ENCODE results near the gene SCLY. TPM values are rescaled to one million over a fixed set of nuclear protein-coding genes. Genes with fewer than 3 reads are reported as not detected.

SCLY gene
- total RNA-seq, 1 donor from 2014 or later: 13.5 TPM

DNA sequence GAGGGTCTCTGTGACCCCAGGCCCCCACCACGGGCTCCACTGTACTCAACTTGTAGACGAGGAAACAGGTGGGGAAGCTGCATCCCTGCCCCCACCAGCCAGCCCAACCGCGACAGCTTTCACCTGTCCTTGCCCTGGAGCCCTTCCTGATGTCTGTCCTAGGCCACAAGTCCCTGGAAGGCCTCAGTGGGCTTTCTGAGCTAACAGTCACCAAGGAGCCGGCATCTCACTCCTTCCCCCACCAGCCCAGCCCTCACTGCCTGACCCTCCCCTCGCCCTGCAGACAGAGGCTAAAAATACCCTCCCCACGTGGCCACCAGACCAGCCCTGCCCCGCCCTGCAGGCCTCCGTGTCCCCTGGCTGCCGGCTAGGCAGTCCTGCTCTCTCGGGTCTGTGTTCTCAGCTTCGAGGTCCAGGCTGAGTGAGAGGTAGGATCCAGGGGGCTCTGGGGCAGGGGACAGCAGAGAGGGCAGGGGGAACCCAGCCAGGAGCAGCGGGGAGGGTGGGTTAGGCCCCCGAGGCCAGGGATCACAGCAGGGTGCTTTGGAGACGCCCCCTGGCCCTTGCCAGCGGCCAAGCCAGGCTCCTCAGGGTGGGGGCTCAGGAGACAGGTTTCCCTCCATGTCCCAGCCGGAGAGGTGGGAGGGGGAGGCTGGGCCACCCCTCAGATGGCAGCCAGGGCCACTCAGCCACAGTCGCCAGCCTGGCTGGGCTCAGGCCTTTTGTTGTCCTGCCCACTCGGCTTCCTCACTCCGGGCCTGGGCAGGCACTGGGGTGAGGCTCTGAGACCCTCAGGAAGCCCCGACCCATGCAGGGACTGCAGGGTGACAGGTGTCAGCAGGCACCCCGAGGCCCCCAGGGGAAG, 77.8 kb downstream of the SCLY start, which contains the start of gene KLHL30:
Gene KLHL30, plus strand, starts transcription at position 338 of the 865 bp plus-strand sequence. CDS start 2,087 bp downstream, outside the sequence.
- Histone ChIP-seq H3K4me3 (peak within 1 kb of the TSS; percentile 18 to 19), H3K27ac (no peak within 1 kb of the TSS), H3K27me3 (no peaks in the 10 kb centered on the region), H3K36me3 (no peaks in the 10 kb centered on the region), H3K9me3 (no peaks in the 10 kb centered on the region), H3K4me1 (peaks cover 38% of the 10 kb centered on the region)
- TF ChIP-seq POLR2A (IDR thresholded peaks at IDR 0.05): no peak
- TF ChIP-seq POLR2AphosphoS5 (IDR thresholded peaks at IDR 0.05; ENCODE audit: insufficient read depth in 1 of 2, low read depth in 1 of 2): no peak
- TF ChIP-seq, protein P1, sequence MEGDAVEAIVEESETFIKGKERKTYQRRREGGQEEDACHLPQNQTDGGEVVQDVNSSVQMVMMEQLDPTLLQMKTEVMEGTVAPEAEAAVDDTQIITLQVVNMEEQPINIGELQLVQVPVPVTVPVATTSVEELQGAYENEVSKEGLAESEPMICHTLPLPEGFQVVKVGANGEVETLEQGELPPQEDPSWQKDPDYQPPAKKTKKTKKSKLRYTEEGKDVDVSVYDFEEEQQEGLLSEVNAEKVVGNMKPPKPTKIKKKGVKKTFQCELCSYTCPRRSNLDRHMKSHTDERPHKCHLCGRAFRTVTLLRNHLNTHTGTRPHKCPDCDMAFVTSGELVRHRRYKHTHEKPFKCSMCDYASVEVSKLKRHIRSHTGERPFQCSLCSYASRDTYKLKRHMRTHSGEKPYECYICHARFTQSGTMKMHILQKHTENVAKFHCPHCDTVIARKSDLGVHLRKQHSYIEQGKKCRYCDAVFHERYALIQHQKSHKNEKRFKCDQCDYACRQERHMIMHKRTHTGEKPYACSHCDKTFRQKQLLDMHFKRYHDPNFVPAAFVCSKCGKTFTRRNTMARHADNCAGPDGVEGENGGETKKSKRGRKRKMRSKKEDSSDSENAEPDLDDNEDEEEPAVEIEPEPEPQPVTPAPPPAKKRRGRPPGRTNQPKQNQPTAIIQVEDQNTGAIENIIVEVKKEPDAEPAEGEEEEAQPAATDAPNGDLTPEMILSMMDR (IDR thresholded peaks at IDR 0.05): no peak
- intact Hi-C loops (cut with DNase I): no loop called here
- no peak for DNase-seq (ENCODE audit: extremely low spot score in 2 of 2)

DNA sequence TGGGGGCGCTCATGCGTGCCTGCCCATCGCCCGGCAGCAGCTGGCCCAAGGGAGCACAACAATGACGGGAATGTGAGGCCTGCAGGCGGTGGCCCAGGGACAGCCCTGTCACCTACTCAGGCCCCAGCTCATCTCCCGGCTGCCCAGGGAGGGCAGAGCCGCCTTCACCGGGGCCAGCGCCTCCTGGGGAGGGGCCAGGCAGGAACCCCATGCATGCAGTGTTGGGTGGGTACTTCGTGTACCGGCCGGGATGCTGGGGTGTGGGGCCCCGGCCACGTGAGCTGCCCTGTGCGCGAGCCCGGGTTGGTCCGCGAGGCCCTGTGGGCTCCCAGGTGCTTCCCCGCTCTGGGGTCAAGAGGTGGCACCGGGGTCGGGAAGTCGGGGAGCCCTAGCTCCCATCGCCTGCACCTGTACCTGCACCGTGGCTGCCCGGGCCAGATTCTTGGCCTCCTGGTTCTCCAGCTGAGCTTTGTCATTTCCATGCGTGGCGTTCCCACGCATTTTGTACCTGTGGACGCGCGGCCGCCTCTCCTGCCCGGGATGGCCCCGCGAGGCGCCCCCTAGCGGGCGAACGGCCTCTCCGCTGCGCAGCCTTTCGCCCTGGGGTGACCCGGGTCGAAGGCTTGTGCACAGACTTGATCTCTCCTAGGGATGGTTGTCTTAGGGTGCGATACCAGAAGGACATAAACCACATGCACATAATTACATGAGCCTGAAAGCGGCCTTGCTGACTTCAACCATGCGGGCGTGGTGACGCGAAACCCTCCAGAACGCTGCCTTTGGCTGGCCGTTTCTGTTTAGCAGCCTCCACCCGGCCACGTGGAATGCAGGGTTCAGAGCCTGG, 78.6 kb downstream of the SCLY start:
- Histone ChIP-seq H3K36me3 (no peaks in the 10 kb centered on the region), H3K4me1 (peaks cover 42% of the 10 kb centered on the region), H3K27me3 (no peaks in the 10 kb centered on the region), H3K27ac (no peak overlapping the region), H3K9me3 (no peaks in the 10 kb centered on the region), H3K4me3 (peak overlapping the region; percentile 18 to 19)
- no peak for TF ChIP-seq POLR2AphosphoS5 (IDR thresholded peaks at IDR 0.05; ENCODE audit: insufficient read depth in 1 of 2, low read depth in 1 of 2)
- TF ChIP-seq, protein P1 (IDR thresholded peaks at IDR 0.05): no peak
- TF ChIP-seq POLR2A (IDR thresholded peaks at IDR 0.05): no peak
- DNase-seq (ENCODE audit: extremely low spot score in 2 of 2): no peak
- intact Hi-C loops (cut with DNase I): no loop called here

DNA sequence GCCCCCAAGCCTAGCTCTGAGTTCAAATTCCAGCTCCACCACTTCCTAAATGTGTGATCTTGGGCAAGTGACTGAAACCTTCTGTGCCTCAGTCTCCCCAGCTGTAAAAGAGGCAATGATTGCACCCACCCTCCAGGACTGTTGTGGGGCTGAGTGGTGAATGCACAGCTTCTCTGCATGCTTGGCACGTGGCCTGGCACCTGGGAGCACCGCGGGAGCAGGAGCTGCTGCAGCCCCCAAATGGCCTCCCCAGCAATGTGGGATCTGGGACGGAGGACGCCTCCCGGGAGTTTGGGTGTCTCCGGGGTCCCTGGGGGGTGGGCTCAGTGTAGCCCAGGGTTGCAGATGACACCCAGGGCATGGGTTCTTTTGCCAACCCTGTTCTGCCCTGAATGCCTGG, 79.2 kb downstream of the SCLY start:
- no peak for DNase-seq (ENCODE audit: extremely low spot score in 2 of 2)
- H3K27me3 ChIP-seq: no peaks in the 10 kb centered on the region
- H3K27ac ChIP-seq: no peak overlapping the region
- H3K4me3 ChIP-seq: no peak overlapping the region
- peaks cover 42% of the 10 kb centered on the region for H3K4me1 ChIP-seq
- H3K36me3 ChIP-seq: no peaks in the 10 kb centered on the region
- TF ChIP-seq, protein P1 (IDR thresholded peaks at IDR 0.05): no peak
- no peak for TF ChIP-seq POLR2A (IDR thresholded peaks at IDR 0.05)
- TF ChIP-seq POLR2AphosphoS5 (IDR thresholded peaks at IDR 0.05; ENCODE audit: insufficient read depth in 1 of 2, low read depth in 1 of 2): no peak
- intact Hi-C loops (cut with DNase I): no loop called here
- no peaks in the 10 kb centered on the region for H3K9me3 ChIP-seq

DNA sequence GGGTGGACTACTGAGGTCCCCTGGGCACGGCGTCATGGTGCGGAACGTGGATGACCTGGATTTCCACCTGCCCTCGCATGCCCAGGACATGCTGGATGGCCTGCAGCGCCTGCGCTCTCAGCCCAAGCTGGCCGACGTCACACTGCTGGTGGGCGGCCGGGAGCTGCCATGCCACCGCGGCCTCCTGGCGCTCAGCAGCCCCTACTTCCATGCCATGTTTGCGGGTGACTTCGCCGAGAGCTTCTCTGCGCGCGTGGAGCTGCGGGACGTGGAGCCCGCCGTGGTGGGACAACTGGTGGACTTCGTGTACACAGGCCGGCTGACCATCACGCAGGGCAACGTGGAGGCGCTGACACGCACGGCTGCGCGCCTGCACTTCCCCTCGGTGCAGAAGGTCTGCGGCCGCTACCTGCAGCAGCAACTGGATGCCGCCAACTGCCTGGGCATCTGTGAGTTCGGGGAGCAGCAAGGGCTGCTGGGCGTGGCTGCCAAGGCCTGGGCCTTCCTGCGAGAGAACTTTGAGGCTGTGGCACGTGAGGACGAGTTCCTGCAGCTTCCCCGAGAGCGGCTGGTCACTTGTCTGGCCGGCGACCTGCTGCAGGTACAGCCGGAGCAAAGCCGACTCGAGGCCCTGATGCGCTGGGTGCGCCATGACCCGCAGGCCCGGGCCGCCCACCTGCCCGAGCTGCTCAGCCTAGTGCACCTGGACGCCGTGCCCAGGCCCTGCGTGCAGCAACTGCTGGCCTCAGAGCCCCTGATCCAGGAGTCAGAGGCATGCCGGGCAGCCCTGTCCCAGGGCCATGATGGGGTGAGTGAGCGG, 80.1 kb downstream of the SCLY start:
- Histone ChIP-seq H3K27ac (no peak overlapping the region), H3K27me3 (no peaks in the 10 kb centered on the region), H3K36me3 (no peaks in the 10 kb centered on the region), H3K9me3 (no peaks in the 10 kb centered on the region), H3K4me1 (peaks cover 42% of the 10 kb centered on the region), H3K4me3 (no peak overlapping the region)
- DNase-seq (ENCODE audit: extremely low spot score in 2 of 2): no peak
- TF ChIP-seq, protein P1 (IDR thresholded peaks at IDR 0.05): no peak
- TF ChIP-seq POLR2A (IDR thresholded peaks at IDR 0.05) (no peak), POLR2AphosphoS5 (IDR thresholded peaks at IDR 0.05; ENCODE audit: insufficient read depth in 1 of 2, low read depth in 1 of 2) (no peak)
- intact Hi-C loops (cut with DNase I): no loop called here

All from vagina (tissue), 2 donors.